Astrocyte (in vitro differentiated cells and primary cell): Measurements from ENCODE around the gene OR11H6.

Experiments
- CTCF ChIP-seq: IDR thresholded peaks from 2 replicates; pipeline ENCODE4 v1.5.1; 2011; ENCODE audit warnings: low read depth, mild to moderate bottlenecking, inconsistent platforms, low read length, moderate library complexity; ENCODE audit not compliant: insufficient read depth
- EZH2 ChIP-seq: IDR thresholded peaks from 2 replicates; pipeline ENCODE4 v1.6.1; 2012; ENCODE audit warnings: mild to moderate bottlenecking, low read length, inconsistent platforms; ENCODE audit not compliant: insufficient read depth

GRCh38 chr14:20180486-20180885 is 43.0 kb upstream of the OR11H6 start:
- no peak for TF ChIP-seq EZH2
- no peak for TF ChIP-seq CTCF
